ENCODE results near the gene GSTA4. TPM values are rescaled to one million over a fixed set of nuclear protein-coding genes. Genes with fewer than 3 reads are reported as not detected.

The GSTA4 gene
- total RNA-seq, 8 experiments from 2014 or later = 62.5 to 152 (median 108) TPM

Other genes with a start within 250 kb of the GSTA4 start
- gene GSTA2, start 231.8 kb downstream of the GSTA4 start, total RNA-seq = under 1 TPM in 1 of 8 experiments, not detected in 7; 0.14 TPM
- under 1 TPM in 1 of 8 experiments, not detected in 7; 0.69 TPM for gene GSTA1, start 191.5 kb downstream of the GSTA4 start, total RNA-seq
- not detected for gene GSTA5, start 154.5 kb downstream of the GSTA4 start, total RNA-seq
- not detected for gene GSTA3, start 85.6 kb downstream of the GSTA4 start, total RNA-seq
- gene CILK1, start 66.5 kb upstream of the GSTA4 start, total RNA-seq = 10 to 100 TPM in 7 of 8 experiments, 1 to 10 TPM in 1; 9.7 to 26.8 (median 15.9) TPM
- 10 to 100 TPM; 17.5 to 62.5 (median 27.8) TPM for gene FBXO9, start 70.1 kb upstream of the GSTA4 start, total RNA-seq
- under 1 TPM in 7 of 8 experiments, not detected in 1; 0.05 to 0.52 (median 0.10) TPM for gene GCM1, start 153.6 kb upstream of the GSTA4 start, total RNA-seq

Measured in motor neuron (in vitro differentiated cells).